ENCODE data around the gene ZNF362.

GRCh38 chr1:33259879-33260278 is 3.6 kb downstream of the ZNF362 start:
- TF ChIP-seq EZH2 (IDR thresholded peaks at IDR 0.05), result no peak
- TF ChIP-seq, protein P1, sequence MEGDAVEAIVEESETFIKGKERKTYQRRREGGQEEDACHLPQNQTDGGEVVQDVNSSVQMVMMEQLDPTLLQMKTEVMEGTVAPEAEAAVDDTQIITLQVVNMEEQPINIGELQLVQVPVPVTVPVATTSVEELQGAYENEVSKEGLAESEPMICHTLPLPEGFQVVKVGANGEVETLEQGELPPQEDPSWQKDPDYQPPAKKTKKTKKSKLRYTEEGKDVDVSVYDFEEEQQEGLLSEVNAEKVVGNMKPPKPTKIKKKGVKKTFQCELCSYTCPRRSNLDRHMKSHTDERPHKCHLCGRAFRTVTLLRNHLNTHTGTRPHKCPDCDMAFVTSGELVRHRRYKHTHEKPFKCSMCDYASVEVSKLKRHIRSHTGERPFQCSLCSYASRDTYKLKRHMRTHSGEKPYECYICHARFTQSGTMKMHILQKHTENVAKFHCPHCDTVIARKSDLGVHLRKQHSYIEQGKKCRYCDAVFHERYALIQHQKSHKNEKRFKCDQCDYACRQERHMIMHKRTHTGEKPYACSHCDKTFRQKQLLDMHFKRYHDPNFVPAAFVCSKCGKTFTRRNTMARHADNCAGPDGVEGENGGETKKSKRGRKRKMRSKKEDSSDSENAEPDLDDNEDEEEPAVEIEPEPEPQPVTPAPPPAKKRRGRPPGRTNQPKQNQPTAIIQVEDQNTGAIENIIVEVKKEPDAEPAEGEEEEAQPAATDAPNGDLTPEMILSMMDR (IDR thresholded peaks at IDR 0.05), result no peak
- no peak for TF ChIP-seq EZH2phosphoT487 (IDR thresholded peaks at IDR 0.05)

All from neural progenitor cell (in vitro differentiated cells).